CD4-positive, alpha-beta T cell (primary cell): Measurements from ENCODE around the gene RNF152. TPM values are rescaled to one million over a fixed set of nuclear protein-coding genes. Genes with fewer than 3 reads are reported as not detected.

Experiments
- ATAC-seq: fragments of 200-7000 bp; cut with Tn5 transposase; one replicate; pipeline ENCODE4 v1.10.0; 2022; ENCODE audit warnings: mild to moderate bottlenecking; ENCODE audit not compliant: poor library complexity
- CTCF ChIA-PET: fragments of 350-600 bp; sonication (Branson Sonifier 250); formaldehyde crosslinking; loops from one replicate; lab custom pipeline; 2021; ENCODE audit warnings: antibody characterized with exemption, inconsistent platforms; lab: Charles Lee
- POLR2A ChIA-PET: fragments of 350-600 bp; sonication (Branson Sonifier 250); formaldehyde crosslinking; loops from one replicate; lab custom pipeline; 2021; ENCODE audit warnings: antibody characterized with exemption, inconsistent platforms; lab: Charles Lee
- DNase-seq, 14 experiments: peaks; one replicate each; pipeline ENCODE4 v3.0.0-alpha.2; 2013 to 2020; ENCODE audit warnings: mixed read lengths in 2 of 14
- H3K27ac ChIP-seq, 2 donors: one replicate each; pipeline versions ENCODE4 v1.5.1 to v1.7.0; 2013; ENCODE audit warnings: low read length in 2 of 2, low read depth in 1 of 2, mild to moderate bottlenecking in 1 of 2
- H3K27me3 ChIP-seq, 2 experiments: 1 replicate in 1 of 2; 2 replicates in 1 of 2; pipeline versions ENCODE4 v1.6.1 to v1.7.0; 2013; ENCODE audit warnings: low read length in 2 of 2, control low read depth in 1 of 2, mild to moderate bottlenecking in 1 of 2, moderate library complexity in 1 of 2; ENCODE audit not compliant: insufficient read depth in 2 of 2, control insufficient read depth in 1 of 2
- H3K36me3 ChIP-seq: one replicate; pipeline ENCODE4 v1.6.1; 2013; ENCODE audit warnings: low read length, control low read depth; ENCODE audit not compliant: insufficient read depth
- H3K4me1 ChIP-seq: one replicate; pipeline ENCODE4 v1.6.1; 2013; ENCODE audit warnings: low read length, control low read depth; ENCODE audit not compliant: insufficient read depth
- H3K4me3 ChIP-seq: one replicate; pipeline ENCODE4 v1.5.1; 2013; ENCODE audit warnings: mild to moderate bottlenecking, low read length, moderate library complexity
- H3K9me3 ChIP-seq, 2 experiments: 1 replicate in 1 of 2; 2 replicates in 1 of 2; pipeline versions ENCODE4 v1.6.1 to v1.7.0; 2013; ENCODE audit warnings: low read length in 2 of 2, mild to moderate bottlenecking in 2 of 2, control low read depth in 1 of 2, moderate library complexity in 1 of 2; ENCODE audit not compliant: control insufficient read depth in 1 of 2, insufficient read depth in 1 of 2
- H3K27ac Mint-ChIP-seq: one replicate; pipeline ENCODE4 v1.8.0; 2020; ENCODE audit warnings: mixed read lengths
- H3K27me3 Mint-ChIP-seq: one replicate; pipeline ENCODE4 v1.8.0; 2021; ENCODE audit warnings: mixed read lengths
- H3K36me3 Mint-ChIP-seq: one replicate; pipeline ENCODE4 v1.8.0; 2021; ENCODE audit warnings: low read depth, mixed read lengths
- H3K4me1 Mint-ChIP-seq: one replicate; pipeline ENCODE4 v1.8.0; 2021; ENCODE audit warnings: low read depth, mixed read lengths
- H3K4me3 Mint-ChIP-seq: one replicate; pipeline ENCODE4 v1.8.0; 2020; ENCODE audit warnings: mild to moderate bottlenecking, mixed read lengths
- H3K9me3 Mint-ChIP-seq: one replicate; pipeline ENCODE4 v1.8.0; 2020; ENCODE audit warnings: mixed read lengths
- intact Hi-C, 2 experiments: fragments of 100-400 bp; cut with DNase I in 1 of 2; cut with micrococcal nuclease in 1 of 2; formaldehyde crosslinking; loops; one replicate each; pipeline versions ENCODE4 v1.15.1 to v1.9.0; 2023 to 2025; cut with DNase I, micrococcal nuclease
- total RNA-seq, 174 experiments: library from RNA in 2 of 174; stranded (reverse) in 2 of 174; gene quantifications; one replicate each; pipeline ENCODE4 v1.2.3 and lab custom pipeline; 2021 to 2026
- TF ChIP-seq, protein P1 (sequence below): fragments of 200-600 bp; IDR thresholded peaks from one replicate; pipeline ENCODE4 v1.8.0; 2022; ENCODE audit warnings: antibody characterized with exemption, mild to moderate bottlenecking

Gene RNF152
- total RNA-seq, 2 experiments from 2014 or later = 0.60 to 1.0 TPM

DNA sequence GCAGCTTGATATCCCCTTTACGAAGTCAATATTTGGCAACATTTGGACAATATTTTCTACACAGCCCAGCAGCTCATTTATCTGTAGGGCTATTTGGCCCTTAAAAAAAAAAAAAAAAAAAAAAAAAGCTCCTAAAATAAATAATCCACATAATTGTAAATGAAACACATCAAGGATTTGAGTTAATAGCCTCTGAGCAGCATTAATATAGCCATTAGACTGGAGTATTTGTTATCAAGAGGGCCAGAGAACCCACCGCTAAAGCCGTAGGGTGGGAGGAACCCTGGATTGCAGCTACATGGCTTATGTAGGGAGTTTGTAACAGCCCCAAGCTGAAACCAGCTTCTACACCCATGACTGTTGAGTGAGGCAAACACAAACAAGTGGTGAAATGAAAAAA is 84.5 kb downstream of the RNF152 start:
- Mint-ChIP-seq H3K27me3 (no peaks in the 10 kb centered on the region), H3K27ac (no peak overlapping the region), H3K4me3 (no peak overlapping the region), H3K4me1 (no peaks in the 10 kb centered on the region), H3K9me3 (no peaks in the 10 kb centered on the region), H3K36me3 (no peaks in the 10 kb centered on the region)
- DNase-seq (no peak), ATAC-seq (no peak)
- TF ChIP-seq, protein P1, sequence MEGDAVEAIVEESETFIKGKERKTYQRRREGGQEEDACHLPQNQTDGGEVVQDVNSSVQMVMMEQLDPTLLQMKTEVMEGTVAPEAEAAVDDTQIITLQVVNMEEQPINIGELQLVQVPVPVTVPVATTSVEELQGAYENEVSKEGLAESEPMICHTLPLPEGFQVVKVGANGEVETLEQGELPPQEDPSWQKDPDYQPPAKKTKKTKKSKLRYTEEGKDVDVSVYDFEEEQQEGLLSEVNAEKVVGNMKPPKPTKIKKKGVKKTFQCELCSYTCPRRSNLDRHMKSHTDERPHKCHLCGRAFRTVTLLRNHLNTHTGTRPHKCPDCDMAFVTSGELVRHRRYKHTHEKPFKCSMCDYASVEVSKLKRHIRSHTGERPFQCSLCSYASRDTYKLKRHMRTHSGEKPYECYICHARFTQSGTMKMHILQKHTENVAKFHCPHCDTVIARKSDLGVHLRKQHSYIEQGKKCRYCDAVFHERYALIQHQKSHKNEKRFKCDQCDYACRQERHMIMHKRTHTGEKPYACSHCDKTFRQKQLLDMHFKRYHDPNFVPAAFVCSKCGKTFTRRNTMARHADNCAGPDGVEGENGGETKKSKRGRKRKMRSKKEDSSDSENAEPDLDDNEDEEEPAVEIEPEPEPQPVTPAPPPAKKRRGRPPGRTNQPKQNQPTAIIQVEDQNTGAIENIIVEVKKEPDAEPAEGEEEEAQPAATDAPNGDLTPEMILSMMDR = no peak
- Histone ChIP-seq H3K4me3 (no peak overlapping the region), H3K9me3 (no peaks in the 10 kb centered on the region), H3K36me3 (no peaks in the 10 kb centered on the region), H3K4me1 (no peaks in the 10 kb centered on the region), H3K27me3 (no peaks in the 10 kb centered on the region), H3K27ac (no peak overlapping the region)
- intact Hi-C loops = no loop called here
- CTCF ChIA-PET = no interaction called here
- POLR2A ChIA-PET = no interaction called here

DNA sequence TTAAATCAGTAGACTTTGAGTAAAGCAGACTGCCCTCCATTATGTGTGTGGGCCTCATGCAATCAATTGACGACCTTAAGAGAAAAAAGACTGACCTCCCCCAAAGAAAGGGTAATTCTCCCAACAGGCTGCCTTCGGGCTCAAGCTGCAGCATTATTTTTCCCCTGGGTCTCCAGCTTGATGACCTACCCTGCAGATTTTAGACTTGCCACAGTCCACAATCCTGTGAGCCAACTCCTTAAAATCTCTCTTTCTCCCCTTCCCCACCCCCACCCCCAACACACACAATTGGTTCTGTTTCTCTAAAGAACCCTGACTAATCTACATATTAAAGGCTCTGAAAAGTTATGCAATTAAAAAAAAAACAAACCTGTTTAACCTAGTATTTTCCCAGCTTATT is 89.4 kb downstream of the RNF152 start:
- H3K27me3 Mint-ChIP-seq = no peaks in the 10 kb centered on the region
- H3K4me3 ChIP-seq = no peak overlapping the region
- no peak overlapping the region for H3K27ac Mint-ChIP-seq
- no peaks in the 10 kb centered on the region for H3K9me3 Mint-ChIP-seq
- ChIA-PET CTCF (no interaction called here), POLR2A (no interaction called here)
- ATAC-seq (no peak), DNase-seq (no peak)
- H3K36me3 Mint-ChIP-seq = no peaks in the 10 kb centered on the region
- H3K4me3 Mint-ChIP-seq = no peak overlapping the region
- intact Hi-C loops = no loop called here
- TF ChIP-seq, protein P1 = no peak
- no peaks in the 10 kb centered on the region for H3K9me3 ChIP-seq
- no peaks in the 10 kb centered on the region for H3K36me3 ChIP-seq
- no peak overlapping the region for H3K27ac ChIP-seq
- no peaks in the 10 kb centered on the region for H3K27me3 ChIP-seq
- H3K4me1 ChIP-seq = no peaks in the 10 kb centered on the region
- H3K4me1 Mint-ChIP-seq = no peaks in the 10 kb centered on the region

GRCh38 chr18:61797696-61798590 is 94.9 kb downstream of the RNF152 start:
- TF ChIP-seq, protein P1 = no peak
- Histone ChIP-seq H3K4me3 (no peak overlapping the region), H3K27me3 (no peaks in the 10 kb centered on the region), H3K4me1 (no peaks in the 10 kb centered on the region), H3K9me3 (no peaks in the 10 kb centered on the region), H3K27ac (no peak overlapping the region), H3K36me3 (no peaks in the 10 kb centered on the region)
- no peak for ATAC-seq
- Mint-ChIP-seq H3K27ac (no peak overlapping the region), H3K4me1 (no peaks in the 10 kb centered on the region), H3K27me3 (peaks cover 4% of the 10 kb centered on the region), H3K36me3 (no peaks in the 10 kb centered on the region), H3K4me3 (no peak overlapping the region), H3K9me3 (no peaks in the 10 kb centered on the region)
- ChIA-PET POLR2A (no interaction called here), CTCF (no interaction called here)
- intact Hi-C loops = no loop called here
- DNase-seq = no peak
